Hepatocyte (in vitro differentiated cells): Measurements from ENCODE around the gene RANGAP1.

Source experiments
- CTCF ChIP-seq: fragments of 200-600 bp; sonication (generic); IDR thresholded peaks from 2 replicates; pipeline ENCODE4 v1.5.1; 2016; ENCODE audit warnings: antibody characterized with exemption, mild to moderate bottlenecking; ENCODE audit not compliant: poor library complexity
- EZH2phosphoT487 ChIP-seq: fragments of 200-600 bp; sonication (generic); IDR thresholded peaks from one replicate; pipeline ENCODE4 v1.6.1; 2018; ENCODE audit warnings: antibody characterized with exemption, mild to moderate bottlenecking, low read depth, moderate library complexity; ENCODE audit not compliant: unreplicated experiment, severe bottlenecking

DNA sequence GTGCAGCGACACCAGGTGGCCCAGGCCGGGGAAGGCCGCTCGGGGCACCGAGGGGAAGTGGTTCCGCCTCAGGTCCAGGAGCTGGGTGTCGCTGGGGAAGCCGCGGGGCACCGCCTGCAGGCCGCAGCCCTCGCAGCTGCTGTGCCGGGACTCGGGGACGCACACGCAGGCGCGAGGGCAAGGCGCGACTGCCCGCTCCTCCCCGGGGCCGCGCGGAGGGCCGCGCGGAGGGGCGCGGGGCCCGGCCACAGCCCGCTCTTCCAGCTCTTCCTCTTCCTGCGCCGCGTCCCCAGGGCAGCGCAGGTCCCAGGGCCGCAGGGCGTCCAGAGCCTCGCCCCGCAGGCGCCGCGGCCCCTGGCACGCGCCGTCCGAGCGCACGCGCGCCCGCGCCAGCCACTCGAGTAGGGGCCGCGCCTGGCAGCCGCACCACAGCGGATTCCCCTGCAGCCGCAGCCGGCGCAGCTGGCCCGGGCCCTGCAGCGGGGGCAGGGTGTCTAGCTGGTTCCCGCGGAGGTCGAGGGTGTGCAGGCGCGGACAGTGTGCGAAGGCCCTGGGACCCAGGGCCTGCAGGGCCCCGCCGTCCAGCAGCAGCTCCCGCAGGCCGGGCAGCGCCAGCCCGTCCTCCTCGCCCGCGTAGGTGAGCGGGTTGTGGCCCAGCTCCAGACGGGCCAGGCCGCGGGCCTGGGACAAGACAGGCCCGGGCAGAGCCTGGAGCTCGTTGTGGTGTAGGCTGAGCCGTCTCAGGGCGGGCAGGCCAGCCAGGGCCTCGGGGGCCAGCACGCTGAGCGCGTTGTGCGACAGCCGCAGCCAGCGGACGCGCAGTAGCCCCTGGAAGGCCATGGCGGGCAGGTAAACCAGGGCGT lies 48.0 kb downstream of the RANGAP1 start:
- peak; percentile 64 for TF ChIP-seq CTCF
- no peak for TF ChIP-seq EZH2phosphoT487
